CD4-positive, alpha-beta T cell treated with Interferon alpha-2 for 1 hour (primary cell): ENCODE results near the gene INTS11.
A peak's percentile ranks its signal among the peaks of the same experiment; 100 is the strongest.
"Not testable (repeated sequence)": the region's sequence is repeated elsewhere in the genome, so short reads cannot be mapped to it uniquely, and the experiment has no call there.

Experiments used
- DNase-seq, 2 donors: peaks; one replicate each; pipeline ENCODE4 v3.0.0-alpha.2; 2020 to 2022

INTS11 gene

GRCh38 chr1:1324524-1325287 lies at the start of gene INTS11, which contains the start of gene CPTP:
Gene INTS11, minus strand, starts transcription at chr1:1324660. Its CDS starts 52 bp downstream, at chr1:1324608.
Gene CPTP, plus strand, starts transcription at chr1:1324802. Its CDS starts 2,109 bp downstream, at chr1:1326911.
- DNase-seq, result peak; percentile 94 to 96

GRCh38 chr1:1373815-1374588 lies 49.5 kb upstream of the INTS11 start:
- DNase-seq, result no peak

GRCh38 chr1:1373051-1373814 lies 48.8 kb upstream of the INTS11 start:
- DNase-seq, result no peak

- DNase-seq, result peak; percentile 68 to 79
Measured at GRCh38 chr1:1371746-1372711, 47.6 kb upstream of the INTS11 start.

- peak; percentile 74 to 86 for DNase-seq
Measured at GRCh38 chr1:1371364-1371745, 46.9 kb upstream of the INTS11 start.

GRCh38 chr1:1370771-1371300 lies 46.4 kb upstream of the INTS11 start:
- DNase-seq, result no peak

GRCh38 chr1:1370094-1370493 lies 45.6 kb upstream of the INTS11 start:
- not testable (repeated sequence) for DNase-seq

- DNase-seq, result no peak
Measured at GRCh38 chr1:1367315-1367714, 42.9 kb upstream of the INTS11 start.

GRCh38 chr1:1366699-1367066 lies 42.2 kb upstream of the INTS11 start:
- no peak for DNase-seq

GRCh38 chr1:1365875-1366698 lies 41.6 kb upstream of the INTS11 start:
- no peak for DNase-seq

GRCh38 chr1:1364266-1364665 lies 39.8 kb upstream of the INTS11 start:
- no peak for DNase-seq

- DNase-seq, result no peak
Measured at GRCh38 chr1:1361982-1362423, 37.5 kb upstream of the INTS11 start.

GRCh38 chr1:1361233-1361981 lies 36.9 kb upstream of the INTS11 start:
- no peak for DNase-seq

- no peak for DNase-seq
Measured at GRCh38 chr1:1360506-1361169, 36.2 kb upstream of the INTS11 start.

- no peak for DNase-seq
Measured at GRCh38 chr1:1359664-1360468, 35.4 kb upstream of the INTS11 start.

- no peak for DNase-seq
Measured at GRCh38 chr1:1359308-1359663, 34.8 kb upstream of the INTS11 start.

GRCh38 chr1:1358433-1359271 lies 34.2 kb upstream of the INTS11 start, which contains the start of gene MXRA8:
Gene MXRA8, minus strand, starts transcription at chr1:1358555. Its CDS starts 51 bp downstream, at chr1:1358504.
- DNase-seq, result no peak
